H1 (cell line): Measurements from ENCODE around the gene GALNT17. TPM values are rescaled to one million over a fixed set of nuclear protein-coding genes. Genes with fewer than 3 reads are reported as not detected.

Source experiments
- ATF3 ChIP-seq: IDR thresholded peaks from 2 replicates; pipeline ENCODE4 v1.6.1; 2011; ENCODE audit warnings: low read depth, mild to moderate bottlenecking, low read length; ENCODE audit not compliant: insufficient read depth
- MAFK ChIP-seq: IDR thresholded peaks from 2 replicates; pipeline ENCODE4 v1.6.1; 2012; ENCODE audit warnings: low read depth, mild to moderate bottlenecking, improper control_type of control experiment, low read length
- NRF1 ChIP-seq: IDR thresholded peaks from 2 replicates; pipeline ENCODE4 v1.6.1; 2011; ENCODE audit warnings: mild to moderate bottlenecking, low read depth, low read length, improper control_type of control experiment
- SP2 ChIP-seq: IDR thresholded peaks from 2 replicates; pipeline ENCODE4 v1.6.1; 2012; ENCODE audit warnings: mild to moderate bottlenecking, low read length, inconsistent platforms
- TAF7 ChIP-seq: optimal IDR thresholded peaks from 2 replicates; pipeline ENCODE3; 2011; ENCODE audit warnings: low read depth, mild to moderate bottlenecking, inconsistent platforms, low read length, moderate library complexity, borderline replicate concordance
- TEAD4 ChIP-seq: IDR thresholded peaks from 2 replicates; pipeline ENCODE4 v1.6.1; 2012; ENCODE audit warnings: low read depth, low read length, inconsistent platforms, mixed read lengths
- polyA plus RNA-seq, 7 experiments: library from polyadenylated mRNA; depleted of rRNA in 3 of 7; stranded (reverse) in 5 of 7; unstranded in 2 of 7; fragments of >200 nt in 5 of 7; fragments of 200-250 nt in 2 of 7; gene quantifications; 1 replicate in 5 of 7; 2 replicates in 1 of 7; 4 replicates in 1 of 7; pipeline versions ENCODE4 v1.2.1 to v1.2.3, GENCODE V29; 2011 to 2013; ENCODE audit warnings: missing spikeins in 2 of 7, mixed read lengths in 2 of 7
- total RNA-seq: library from RNA; stranded (reverse); fragmentation: NEBNext Ultra II Directional; extraction: Animal tissue kit (Norgen Biotek cat#: 25700); gene quantifications from 2 replicates; pipeline ENCODE4 v1.2.1, GENCODE V29; 2021
- TF ChIP-seq, protein P1 (sequence below): IDR thresholded peaks from 2 replicates; pipeline ENCODE4 v1.6.1; 2011; ENCODE audit warnings: low read length, improper control_type of control experiment

Gene GALNT17
- total and polyA plus RNA-seq, 2 of the 8 experiments (the other 6 are each of a cell fraction or from before 2014, with no cell fraction given), result 37.7 to 47.0 TPM

GRCh38 chr7:71271203-71271602 lies 139.3 kb downstream of the GALNT17 start (continued):
- TF ChIP-seq TAF7 (no peak), NRF1 (no peak), TEAD4 (no peak), MAFK (no peak), SP2 (no peak), ATF3 (no peak)
- TF ChIP-seq, protein P1, sequence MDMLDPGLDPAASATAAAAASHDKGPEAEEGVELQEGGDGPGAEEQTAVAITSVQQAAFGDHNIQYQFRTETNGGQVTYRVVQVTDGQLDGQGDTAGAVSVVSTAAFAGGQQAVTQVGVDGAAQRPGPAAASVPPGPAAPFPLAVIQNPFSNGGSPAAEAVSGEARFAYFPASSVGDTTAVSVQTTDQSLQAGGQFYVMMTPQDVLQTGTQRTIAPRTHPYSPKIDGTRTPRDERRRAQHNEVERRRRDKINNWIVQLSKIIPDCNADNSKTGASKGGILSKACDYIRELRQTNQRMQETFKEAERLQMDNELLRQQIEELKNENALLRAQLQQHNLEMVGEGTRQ, result no peak
- TF ChIP-seq, all 59 proteins: peak for 0
